Amniotic stem cell (primary cell): ENCODE results near the gene GALR2.
"Not testable (repeated sequence)": the region's sequence is repeated elsewhere in the genome, so short reads cannot be mapped to it uniquely, and the experiment has no call there.

Experiments used
- DNase-seq: peaks from one replicate; lab custom pipeline; 2025; lab: John Stamatoyannopoulos, UW

GALR2 gene

GRCh38 chr17:76050538-76051467 is 23.8 kb upstream of the GALR2 start:
- DNase-seq: no peak

GRCh38 chr17:76051561-76051960 is 23.0 kb upstream of the GALR2 start:
- no peak for DNase-seq

- peak; percentile 61 for DNase-seq
These were observed 21.1 kb upstream of the GALR2 start for GRCh38 chr17:76053246-76054111.

- DNase-seq: no peak
These were observed 20.5 kb upstream of the GALR2 start for GRCh38 chr17:76054112-76054476.

GRCh38 chr17:76056882-76057281 is 17.7 kb upstream of the GALR2 start:
- no peak for DNase-seq

- DNase-seq: not testable (repeated sequence)
These were observed 16.3 kb upstream of the GALR2 start for GRCh38 chr17:76058264-76058663.

- DNase-seq: no peak
These were observed 10.6 kb upstream of the GALR2 start for GRCh38 chr17:76063875-76064546.

- no peak for DNase-seq
These were observed 8.8 kb upstream of the GALR2 start for GRCh38 chr17:76065775-76066174.

- DNase-seq: no peak
These were observed 2.9 kb upstream of the GALR2 start for GRCh38 chr17:76071531-76072147.

- peak; percentile 84 for DNase-seq
These were observed 2.3 kb upstream of the GALR2 start, which contains the start of gene SRP68 for GRCh38 chr17:76072148-76072858. TSS of gene SRP68 (minus strand) at chr17:76072517. CDS start at chr17:76072491, 26 bp downstream.

GRCh38 chr17:76075364-76076145 is 974 bp downstream of the GALR2 start:
- no peak for DNase-seq

GRCh38 chr17:76076146-76076764 is 1.7 kb downstream of the GALR2 start:
- no peak for DNase-seq

- DNase-seq: no peak
These were observed 2.4 kb downstream of the GALR2 start for GRCh38 chr17:76076765-76077583.

- no peak for DNase-seq
These were observed 3.1 kb downstream of the GALR2 start for GRCh38 chr17:76077584-76078110.

GRCh38 chr17:76078370-76078769 is 3.8 kb downstream of the GALR2 start:
- DNase-seq: not testable (repeated sequence)

- no peak for DNase-seq
These were observed 4.4 kb downstream of the GALR2 start, which contains the start of gene ZACN for GRCh38 chr17:76078860-76079534. TSS of gene ZACN (plus strand) at chr17:76079182. CDS start at chr17:76079265, 83 bp downstream.

GRCh38 chr17:76079535-76079955 is 5.0 kb downstream of the GALR2 start:
- no peak for DNase-seq
